Prostate gland (tissue), 2 donors: ENCODE data around the gene MINPP1. TPM values are rescaled to one million over a fixed set of nuclear protein-coding genes. Genes with fewer than 3 reads are reported as not detected.

Experiments
- DNase-seq: peaks from one replicate; pipeline ENCODE4 v3.0.0-alpha.2; 2019; ENCODE audit warnings: low spot score
- H3K27ac ChIP-seq, 2 donors: fragments of 200-600 bp; sonication (generic); 2 replicates each; pipeline ENCODE4 v1.5.1; 2017 to 2019
- H3K27me3 ChIP-seq: fragments of 200-600 bp; sonication (generic); replicated peaks from 2 replicates; pipeline ENCODE4 v1.5.1; 2019; ENCODE audit not compliant: insufficient read depth
- H3K36me3 ChIP-seq, 2 donors: fragments of 200-600 bp; sonication (generic); 1 replicate in 1 of 2; 2 replicates in 1 of 2; pipeline versions ENCODE4 v1.5.1 to v1.8.1; 2017 to 2019
- H3K4me1 ChIP-seq: fragments of 200-600 bp; sonication (generic); replicated peaks from 2 replicates; pipeline ENCODE4 v1.5.1; 2019
- H3K4me3 ChIP-seq, 2 donors: fragments of 200-600 bp; sonication (generic); 2 replicates each; pipeline ENCODE4 v1.5.1; 2017 to 2019
- H3K9me3 ChIP-seq: fragments of 200-600 bp; sonication (generic); 2 replicates; pipeline ENCODE4 v1.5.1; 2017
- POLR2A ChIP-seq: fragments of 450-650 bp; IDR thresholded peaks from one replicate; pipeline ENCODE4 v1.6.1; 2016; ENCODE audit warnings: antibody characterized with exemption, mild to moderate bottlenecking
- POLR2AphosphoS5 ChIP-seq: sonication (generic); formaldehyde crosslinking; IDR thresholded peaks from one replicate; pipeline ENCODE4 v1.6.1; 2017; ENCODE audit warnings: antibody characterized with exemption
- WGBS: methylation state at CpG from one replicate; pipeline ENCODE4 v1.1.5; 2018; 5-methylcytosine and 5-hydroxymethylcytosine counted together
- intact Hi-C: fragments of 100-400 bp; cut with DNase I; formaldehyde crosslinking; loops from one replicate; pipeline ENCODE4 v1.14.2; 2022
- total RNA-seq, 2 donors: library from RNA; depleted of rRNA; stranded (reverse); fragments of >200 nt; gene quantifications; one replicate each; pipeline ENCODE4 v1.1.0, GENCODE V29; 2016
- TF ChIP-seq, protein P1 (sequence below), 4 experiments: fragments of 200-600 bp in 2 of 4; fragments of 450-650 bp in 2 of 4; sonication (generic) in 2 of 4; IDR thresholded peaks; 1 replicate in 3 of 4; 2 replicates in 1 of 4; pipeline ENCODE4 v1.5.1; 2016 to 2019; ENCODE audit warnings: antibody characterized with exemption in 4 of 4, mild to moderate bottlenecking in 2 of 4, moderate library complexity in 2 of 4

MINPP1 gene
- total RNA-seq, 2 donors from 2014 or later, result 26.6 to 29.3 TPM

DNA sequence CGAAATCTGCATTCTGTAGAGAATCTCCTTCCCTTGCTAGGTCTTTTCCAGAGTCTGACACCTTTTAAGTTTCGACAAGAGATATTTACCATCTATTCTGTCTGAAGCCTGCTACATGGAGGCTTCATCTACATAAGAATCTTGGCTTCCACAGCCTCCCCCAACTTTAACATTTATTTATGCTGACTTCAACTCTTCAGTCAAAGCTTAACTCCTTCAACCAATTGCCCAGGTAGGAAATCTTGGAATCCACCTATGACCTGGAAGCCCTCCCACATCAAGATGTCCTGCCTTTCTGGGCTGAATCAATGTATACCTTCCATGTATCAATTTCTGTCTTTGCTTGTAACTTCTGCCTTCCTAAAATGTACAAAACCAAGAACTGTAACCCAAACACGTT, 54.7 kb downstream of the MINPP1 start:
- WGBS, result 73% methylated on average over 3 of the region's 3 CpGs
- intact Hi-C loops, result no loop called here

DNA sequence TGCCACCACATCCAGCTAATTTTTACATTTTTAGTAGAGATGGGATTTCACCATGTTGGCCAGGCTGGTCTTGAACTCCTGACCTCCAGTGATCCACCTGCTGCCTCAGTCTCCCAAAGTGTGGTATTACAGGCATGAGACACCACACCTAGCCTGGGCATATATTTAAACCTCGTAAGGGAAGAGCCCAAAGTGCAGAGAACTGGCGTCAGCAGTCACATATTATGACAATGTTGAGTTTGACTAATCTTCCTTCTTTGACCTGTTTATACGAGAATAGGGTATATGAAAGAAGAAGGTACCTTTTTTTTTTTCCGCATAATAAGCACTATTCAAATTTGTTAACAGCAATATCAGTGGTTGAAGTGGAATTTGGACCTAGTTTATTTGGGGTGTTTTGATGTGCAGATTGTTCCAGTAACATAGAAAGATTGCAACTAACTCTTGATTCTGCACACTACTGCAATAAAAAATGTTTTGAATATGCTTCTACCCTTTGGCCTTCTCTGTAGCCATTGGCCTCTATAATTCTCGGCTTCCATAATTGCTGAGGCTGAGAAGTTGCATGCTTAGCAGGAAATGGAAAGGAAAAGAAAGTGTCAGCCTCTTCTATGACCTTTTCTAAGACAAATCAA, 55.9 kb downstream of the MINPP1 start:
- Histone ChIP-seq H3K4me3 (no peak overlapping the region), H3K27me3 (no peaks in the 10 kb centered on the region), H3K4me1 (no peaks in the 10 kb centered on the region), H3K36me3 (no peaks in the 10 kb centered on the region), H3K9me3 (no peaks in the 10 kb centered on the region), H3K27ac (no peak overlapping the region)
- TF ChIP-seq POLR2A (no peak), POLR2AphosphoS5 (no peak)
- TF ChIP-seq, protein P1, sequence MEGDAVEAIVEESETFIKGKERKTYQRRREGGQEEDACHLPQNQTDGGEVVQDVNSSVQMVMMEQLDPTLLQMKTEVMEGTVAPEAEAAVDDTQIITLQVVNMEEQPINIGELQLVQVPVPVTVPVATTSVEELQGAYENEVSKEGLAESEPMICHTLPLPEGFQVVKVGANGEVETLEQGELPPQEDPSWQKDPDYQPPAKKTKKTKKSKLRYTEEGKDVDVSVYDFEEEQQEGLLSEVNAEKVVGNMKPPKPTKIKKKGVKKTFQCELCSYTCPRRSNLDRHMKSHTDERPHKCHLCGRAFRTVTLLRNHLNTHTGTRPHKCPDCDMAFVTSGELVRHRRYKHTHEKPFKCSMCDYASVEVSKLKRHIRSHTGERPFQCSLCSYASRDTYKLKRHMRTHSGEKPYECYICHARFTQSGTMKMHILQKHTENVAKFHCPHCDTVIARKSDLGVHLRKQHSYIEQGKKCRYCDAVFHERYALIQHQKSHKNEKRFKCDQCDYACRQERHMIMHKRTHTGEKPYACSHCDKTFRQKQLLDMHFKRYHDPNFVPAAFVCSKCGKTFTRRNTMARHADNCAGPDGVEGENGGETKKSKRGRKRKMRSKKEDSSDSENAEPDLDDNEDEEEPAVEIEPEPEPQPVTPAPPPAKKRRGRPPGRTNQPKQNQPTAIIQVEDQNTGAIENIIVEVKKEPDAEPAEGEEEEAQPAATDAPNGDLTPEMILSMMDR (IDR thresholded peaks at IDR 0.05), result no peak
- no peak for DNase-seq
- intact Hi-C loops, result no loop called here
- 89% methylated on average over 5 of the region's 5 CpGs for WGBS

More for the DNA sequence above, 54.7 kb downstream of the MINPP1 start:
- H3K27ac ChIP-seq, result no peak overlapping the region
- no peak for DNase-seq
- TF ChIP-seq POLR2A, result no peak
- TF ChIP-seq, protein P1 (IDR thresholded peaks at IDR 0.05), result no peak
- TF ChIP-seq POLR2AphosphoS5, result no peak
- H3K4me3 ChIP-seq, result no peak overlapping the region
- no peaks in the 10 kb centered on the region for H3K36me3 ChIP-seq
- H3K4me1 ChIP-seq, result no peaks in the 10 kb centered on the region
- H3K9me3 ChIP-seq, result no peaks in the 10 kb centered on the region
- H3K27me3 ChIP-seq, result no peaks in the 10 kb centered on the region

DNA sequence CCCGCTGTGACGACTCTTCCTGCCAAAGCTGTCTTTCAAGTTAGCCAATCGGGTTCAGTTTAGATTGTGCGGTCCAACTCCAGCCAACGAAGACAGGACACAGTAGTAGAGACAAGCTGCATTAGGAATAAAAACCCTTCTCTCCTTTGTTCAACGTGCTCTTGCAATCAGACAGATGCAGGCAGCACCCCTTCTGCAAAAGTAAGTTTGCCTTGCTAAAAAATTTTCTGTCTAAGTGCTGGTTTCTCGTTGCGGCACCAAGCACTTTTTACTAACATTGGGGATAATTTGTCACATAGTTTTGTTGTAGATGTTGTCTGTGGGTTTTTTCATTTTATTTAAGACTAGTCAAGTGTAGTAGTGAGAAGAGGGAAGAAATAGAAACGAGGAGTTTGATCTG, 58.1 kb downstream of the MINPP1 start:
- TF ChIP-seq POLR2A (no peak), POLR2AphosphoS5 (no peak)
- TF ChIP-seq, protein P1 (IDR thresholded peaks at IDR 0.05), result no peak
- Histone ChIP-seq H3K27me3 (no peaks in the 10 kb centered on the region), H3K4me1 (no peaks in the 10 kb centered on the region), H3K27ac (no peak overlapping the region), H3K9me3 (no peaks in the 10 kb centered on the region), H3K36me3 (no peaks in the 10 kb centered on the region), H3K4me3 (no peak overlapping the region)
- intact Hi-C loops, result no loop called here
- 91% methylated on average over 9 of the region's 9 CpGs for WGBS
- no peak for DNase-seq

DNA sequence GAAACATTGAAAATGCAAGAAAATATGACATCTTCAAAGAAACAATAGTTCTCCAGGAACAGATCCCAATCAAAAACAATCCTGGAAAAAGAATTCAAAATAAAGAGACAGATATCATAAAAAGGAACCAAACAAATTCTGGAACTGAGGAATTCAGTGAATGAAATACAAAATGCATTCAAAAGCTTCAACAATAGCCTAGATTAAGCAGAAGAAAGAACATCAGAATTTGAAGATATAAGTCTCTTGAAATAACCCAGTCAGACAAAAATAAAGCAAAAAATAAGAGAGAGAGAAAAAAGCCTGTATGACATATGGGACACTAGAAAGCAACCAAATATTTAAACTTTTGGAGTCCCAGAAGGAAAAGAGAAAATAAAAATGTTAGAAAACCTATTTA, 60.3 kb downstream of the MINPP1 start:
- no peak overlapping the region for H3K27ac ChIP-seq
- no peak for DNase-seq
- intact Hi-C loops, result no loop called here
- H3K4me1 ChIP-seq, result no peaks in the 10 kb centered on the region
- TF ChIP-seq POLR2AphosphoS5 (no peak), POLR2A (no peak)
- TF ChIP-seq, protein P1 (IDR thresholded peaks at IDR 0.05), result no peak
- H3K4me3 ChIP-seq, result no peak overlapping the region
- H3K27me3 ChIP-seq, result no peaks in the 10 kb centered on the region
- H3K36me3 ChIP-seq, result no peaks in the 10 kb centered on the region
- no peaks in the 10 kb centered on the region for H3K9me3 ChIP-seq

DNA sequence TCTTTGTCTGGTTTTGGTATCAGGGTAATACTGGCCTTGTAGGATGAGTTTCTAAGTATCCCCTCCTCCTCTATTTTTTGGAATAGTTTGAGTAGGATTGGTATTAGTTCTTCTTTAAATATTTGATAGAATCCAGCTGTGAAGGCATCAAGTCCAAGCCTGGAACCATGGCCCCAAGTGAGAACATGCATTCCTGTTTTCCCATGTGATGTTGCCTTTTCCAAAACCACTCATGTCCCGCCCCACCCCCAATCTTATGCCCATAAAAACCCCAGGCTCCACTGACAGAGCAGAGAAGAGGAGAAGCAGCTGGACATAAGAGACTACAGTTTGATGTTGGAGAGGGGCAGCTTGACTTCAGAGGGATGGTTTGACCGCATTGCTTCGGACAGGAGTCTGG, 71.2 kb downstream of the MINPP1 start:
- Histone ChIP-seq H3K27me3 (no peaks in the 10 kb centered on the region), H3K4me3 (no peak overlapping the region), H3K9me3 (no peaks in the 10 kb centered on the region), H3K36me3 (no peaks in the 10 kb centered on the region), H3K27ac (no peak overlapping the region), H3K4me1 (no peaks in the 10 kb centered on the region)
- TF ChIP-seq POLR2AphosphoS5 (no peak), POLR2A (no peak)
- TF ChIP-seq, protein P1 (IDR thresholded peaks at IDR 0.05), result no peak
- intact Hi-C loops, result no loop called here
- 91% methylated on average over 3 of the region's 3 CpGs for WGBS
- no peak for DNase-seq
